ENCODE data around the gene MXD4.

DNA sequence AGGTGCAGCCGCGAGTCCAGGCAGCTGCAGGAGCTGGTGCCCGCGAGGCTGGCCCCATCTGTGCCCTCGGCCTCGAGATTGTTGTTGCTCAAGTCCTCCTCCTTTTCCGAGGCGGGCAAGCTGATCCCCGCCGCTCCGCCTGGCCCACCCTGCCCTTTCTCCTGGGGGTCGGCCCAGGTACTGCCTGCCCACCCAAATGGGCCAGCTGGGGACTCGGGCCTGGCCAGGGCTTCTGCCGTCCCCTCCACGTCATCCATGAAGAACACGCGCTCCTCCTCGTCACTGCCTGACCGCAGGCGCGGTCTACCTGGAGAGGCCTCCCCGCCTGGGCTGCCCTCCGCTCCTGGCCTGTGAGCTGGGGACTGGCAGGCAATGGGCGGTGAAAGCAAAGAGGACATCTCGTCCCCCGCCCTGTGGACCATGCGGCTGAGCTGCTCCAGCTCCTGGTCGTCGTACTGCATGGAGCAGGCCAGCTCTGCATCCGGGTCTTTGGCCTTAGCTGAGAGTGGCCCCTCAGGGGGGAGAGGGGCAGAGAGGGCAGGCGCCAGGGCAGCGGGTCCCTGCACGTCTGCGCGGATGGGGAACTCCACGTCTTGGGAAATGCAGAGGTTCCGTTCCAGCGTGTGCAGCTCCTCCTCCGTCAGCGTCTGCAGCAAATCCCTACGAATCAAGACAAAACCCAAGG lies 43.1 kb upstream of the MXD4 start:
- no peak for TF ChIP-seq POLR2A (IDR thresholded peaks at IDR 0.05)
- no peak for TF ChIP-seq CTCF (IDR thresholded peaks at IDR 0.05)
